ENCODE measurements around the gene ETS2.
"Not testable (repeated sequence)": the region's sequence is repeated elsewhere in the genome, so short reads cannot be mapped to it uniquely, and the experiment has no call there.

ETS2 gene

DNA sequence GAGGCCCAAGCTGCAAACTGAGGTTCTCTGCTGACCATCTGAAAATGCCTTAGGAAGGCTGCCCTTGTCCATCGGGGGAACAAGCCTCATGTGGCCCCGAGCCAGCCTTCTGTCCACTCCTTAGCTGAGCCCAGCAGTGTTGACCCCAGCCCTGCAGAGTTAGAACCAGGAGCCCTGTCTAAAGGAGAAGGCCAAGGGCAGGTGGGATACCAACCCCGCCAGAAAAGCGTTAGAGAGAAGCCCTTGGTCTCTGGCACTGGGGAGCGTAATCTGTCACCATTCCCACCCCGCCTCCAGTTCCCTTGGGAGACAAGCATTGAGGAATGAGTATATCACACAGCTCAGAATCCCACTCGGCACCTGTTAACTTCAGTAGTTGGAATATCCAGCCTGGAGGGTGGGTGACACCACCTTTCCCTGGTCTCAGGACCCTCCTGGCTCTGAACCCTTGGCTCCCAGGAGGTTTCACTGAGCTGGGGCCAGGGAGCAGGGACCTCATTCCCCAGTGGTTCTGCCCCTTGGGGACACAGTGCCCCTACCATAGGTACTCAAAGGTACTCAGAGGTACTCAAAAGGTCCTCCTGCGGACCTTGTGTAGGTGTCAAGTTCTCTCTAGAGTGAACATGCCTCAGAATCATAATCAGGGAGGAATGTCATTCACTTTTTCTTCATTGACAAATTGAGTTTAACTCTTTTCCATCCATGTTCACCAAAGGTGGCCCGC lies 16.4 kb downstream of the ETS2 start:
- Mint-ChIP-seq H3K9me3 (no peaks in the 10 kb centered on the region), H3K27me3 (peaks cover 2% of the 10 kb centered on the region), H3K36me3 (ENCODE audit: low read depth) (peaks cover 75% of the 10 kb centered on the region), H3K27ac (no peak overlapping the region), H3K4me1 (ENCODE audit: low read depth) (peaks cover 16% of the 10 kb centered on the region), H3K4me3 (no peak overlapping the region)
- intact Hi-C loops (cut with micrococcal nuclease) = no loop called here

- Mint-ChIP-seq H3K9me3 (no peaks in the 10 kb centered on the region), H3K4me1 (ENCODE audit: low read depth) (peaks cover 16% of the 10 kb centered on the region), H3K4me3 (no peak overlapping the region), H3K36me3 (ENCODE audit: low read depth) (peaks cover 68% of the 10 kb centered on the region), H3K27ac (no peak overlapping the region), H3K27me3 (peaks cover 4% of the 10 kb centered on the region)
- intact Hi-C loops (cut with micrococcal nuclease) = no loop called here
Measured at GRCh38 chr21:38822778-38823238, 17.1 kb downstream of the ETS2 start.

DNA sequence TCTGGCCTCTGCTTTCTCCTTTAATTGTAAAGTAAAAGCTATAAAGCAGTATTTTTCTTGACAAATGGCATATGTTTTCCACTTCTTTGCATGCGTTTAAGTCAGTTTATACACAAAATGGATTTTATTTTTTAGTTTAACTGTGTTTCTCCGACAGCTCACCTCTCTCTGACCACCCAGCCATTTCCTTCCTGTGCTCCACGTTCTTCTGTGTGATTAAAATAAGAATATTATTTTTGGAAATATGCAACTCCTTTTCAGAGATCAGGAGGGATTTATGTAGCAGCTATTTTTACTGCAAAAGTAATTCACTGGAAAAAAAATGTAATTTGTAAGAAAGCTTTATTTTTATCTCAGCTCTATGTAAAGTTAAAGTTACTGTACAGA lies 18.0 kb downstream of the ETS2 start:
- Mint-ChIP-seq H3K36me3 (ENCODE audit: low read depth) (peaks cover 59% of the 10 kb centered on the region), H3K27me3 (peaks cover 4% of the 10 kb centered on the region), H3K9me3 (no peaks in the 10 kb centered on the region), H3K27ac (no peak overlapping the region), H3K4me3 (no peak overlapping the region), H3K4me1 (ENCODE audit: low read depth) (peaks cover 16% of the 10 kb centered on the region)
- intact Hi-C loops (cut with micrococcal nuclease) = no loop called here

DNA sequence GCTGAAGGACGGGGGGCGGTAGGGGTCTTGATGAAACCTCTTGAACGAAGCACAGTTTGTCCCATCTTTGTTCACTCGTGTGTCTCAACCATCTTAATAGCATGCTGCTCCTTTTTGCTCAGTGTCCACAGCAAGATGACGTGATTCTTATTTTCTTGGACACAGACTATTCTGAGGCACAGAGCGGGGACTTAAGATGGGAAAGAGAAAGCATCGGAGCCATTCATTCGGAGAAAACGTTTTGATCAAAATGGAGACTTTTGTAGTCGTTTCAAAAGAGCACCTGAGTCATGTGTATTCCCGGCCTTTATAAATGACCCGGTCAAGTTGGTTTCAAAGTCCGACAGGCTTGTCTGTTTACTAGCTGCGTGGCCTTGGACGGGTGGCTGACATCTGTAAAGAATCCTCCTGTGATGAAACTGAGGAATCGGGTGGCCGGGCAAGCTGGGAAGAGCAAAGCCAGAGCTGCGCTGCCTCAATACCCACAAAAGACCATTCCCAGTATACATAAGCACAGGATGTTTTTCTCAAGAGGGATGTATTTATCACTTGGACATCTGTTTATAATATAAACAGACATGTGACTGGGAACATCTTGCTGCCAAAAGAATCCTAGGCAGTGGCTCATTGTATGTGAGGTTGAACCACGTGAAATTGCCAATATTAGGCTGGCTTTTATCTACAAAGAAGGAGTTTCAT lies 18.5 kb downstream of the ETS2 start:
- Mint-ChIP-seq H3K36me3 (ENCODE audit: low read depth) (peaks cover 53% of the 10 kb centered on the region), H3K27me3 (peaks cover 4% of the 10 kb centered on the region), H3K4me1 (ENCODE audit: low read depth) (peaks cover 16% of the 10 kb centered on the region), H3K27ac (no peak overlapping the region), H3K9me3 (no peaks in the 10 kb centered on the region), H3K4me3 (no peak overlapping the region)
- intact Hi-C loops (cut with micrococcal nuclease) = no loop called here

DNA sequence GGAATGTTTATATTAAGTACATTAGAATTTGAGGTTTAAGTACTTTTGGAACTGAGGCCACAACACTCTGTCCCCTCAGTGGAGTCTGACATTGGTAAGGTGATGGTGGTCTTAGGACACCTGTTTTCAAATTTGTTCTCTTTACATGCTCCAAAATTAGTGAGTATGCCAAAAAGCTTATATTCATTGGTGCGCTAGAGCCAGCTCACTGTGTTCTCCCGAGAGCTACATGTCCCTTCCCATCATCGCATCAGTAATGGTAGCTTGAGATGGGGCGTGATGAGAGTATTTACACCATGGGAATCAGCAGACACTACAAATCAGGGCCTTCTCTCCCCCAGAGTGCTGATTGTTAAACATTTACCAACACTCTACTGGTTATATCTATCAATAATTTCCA lies 19.5 kb downstream of the ETS2 start:
- intact Hi-C loops (cut with micrococcal nuclease) = no loop called here
- H3K4me3 Mint-ChIP-seq = no peak overlapping the region
- no peak overlapping the region for H3K27ac Mint-ChIP-seq
- no peaks in the 10 kb centered on the region for H3K9me3 Mint-ChIP-seq
- peaks cover 15% of the 10 kb centered on the region for H3K4me1 Mint-ChIP-seq (ENCODE audit: low read depth)
- peaks cover 43% of the 10 kb centered on the region for H3K36me3 Mint-ChIP-seq (ENCODE audit: low read depth)
- H3K27me3 Mint-ChIP-seq = peaks cover 4% of the 10 kb centered on the region

DNA sequence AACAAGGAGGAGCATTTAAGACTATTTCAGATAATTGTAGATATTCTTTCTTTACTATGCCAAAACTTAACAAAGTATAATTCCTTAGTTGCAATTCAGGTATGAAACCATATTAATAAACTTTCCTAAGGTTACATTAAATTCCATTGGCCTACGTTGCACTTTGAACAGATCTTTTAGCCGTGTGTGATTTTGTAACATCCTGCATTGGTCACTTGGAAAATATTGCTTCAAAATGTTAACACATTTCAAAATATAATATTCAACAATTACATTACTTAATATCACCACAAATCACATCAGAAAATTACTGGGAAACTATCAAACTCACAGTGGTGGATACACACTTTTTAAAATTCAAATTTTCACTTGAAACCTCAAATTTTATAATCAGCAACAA lies 20.2 kb downstream of the ETS2 start:
- Mint-ChIP-seq H3K9me3 (no peaks in the 10 kb centered on the region), H3K4me3 (no peak overlapping the region), H3K4me1 (ENCODE audit: low read depth) (peaks cover 14% of the 10 kb centered on the region), H3K27ac (no peak overlapping the region), H3K36me3 (ENCODE audit: low read depth) (peaks cover 37% of the 10 kb centered on the region), H3K27me3 (peaks cover 2% of the 10 kb centered on the region)
- intact Hi-C loops (cut with micrococcal nuclease) = no loop called here

DNA sequence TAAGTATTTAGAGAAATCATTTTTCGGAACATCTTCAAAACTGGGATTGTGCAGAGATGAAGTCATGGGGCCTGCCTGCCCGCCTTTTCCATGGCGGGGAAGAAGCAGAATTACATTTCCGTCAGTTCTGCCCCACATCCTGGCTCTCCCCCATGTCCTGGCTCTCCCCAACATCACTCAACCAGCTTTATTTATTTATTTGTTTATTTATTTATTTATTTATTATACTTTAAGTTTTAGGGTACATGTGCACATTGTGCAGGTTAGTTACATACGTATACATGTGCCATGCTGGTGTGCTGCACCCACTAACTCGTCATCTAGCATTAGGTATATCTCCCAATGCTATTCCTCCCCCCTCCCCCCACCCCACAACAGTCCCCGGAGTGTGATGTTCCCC lies 22.4 kb downstream of the ETS2 start:
- H3K27ac Mint-ChIP-seq; H3K27me3 Mint-ChIP-seq; H3K9me3 Mint-ChIP-seq; H3K4me3 Mint-ChIP-seq; intact Hi-C loops (cut with micrococcal nuclease): not testable (repeated sequence)
- peaks cover 15% of the 10 kb centered on the region for H3K36me3 Mint-ChIP-seq (ENCODE audit: low read depth)
- peaks cover 27% of the 10 kb centered on the region for H3K4me1 Mint-ChIP-seq (ENCODE audit: low read depth)

- H3K9me3 Mint-ChIP-seq = no peaks in the 10 kb centered on the region
- H3K4me3 Mint-ChIP-seq = no peak overlapping the region
- H3K27ac Mint-ChIP-seq = peak overlapping the region; percentile 75
- H3K27me3 Mint-ChIP-seq = peaks cover 12% of the 10 kb centered on the region
- no peaks in the 10 kb centered on the region for H3K36me3 Mint-ChIP-seq (ENCODE audit: low read depth)
- intact Hi-C loops (cut with micrococcal nuclease) = loop anchor here (1.0 kb wide), 2 partner anchors 22 to 248 kb away; no protein-coding TSS in a partner anchor
- H3K4me1 Mint-ChIP-seq (ENCODE audit: low read depth) = peaks cover 31% of the 10 kb centered on the region
Measured at GRCh38 chr21:38830671-38831525, 25.2 kb downstream of the ETS2 start.

- Mint-ChIP-seq H3K4me3 (no peak overlapping the region), H3K9me3 (no peaks in the 10 kb centered on the region), H3K4me1 (ENCODE audit: low read depth) (peaks cover 31% of the 10 kb centered on the region), H3K36me3 (ENCODE audit: low read depth) (no peaks in the 10 kb centered on the region), H3K27ac (peak overlapping the region; percentile 75), H3K27me3 (peaks cover 13% of the 10 kb centered on the region)
- intact Hi-C loops (cut with micrococcal nuclease) = loop anchor here (1.0 kb wide), 2 partner anchors 22 to 248 kb away; no protein-coding TSS in a partner anchor
Measured at GRCh38 chr21:38831526-38832467, 26.1 kb downstream of the ETS2 start.

DNA sequence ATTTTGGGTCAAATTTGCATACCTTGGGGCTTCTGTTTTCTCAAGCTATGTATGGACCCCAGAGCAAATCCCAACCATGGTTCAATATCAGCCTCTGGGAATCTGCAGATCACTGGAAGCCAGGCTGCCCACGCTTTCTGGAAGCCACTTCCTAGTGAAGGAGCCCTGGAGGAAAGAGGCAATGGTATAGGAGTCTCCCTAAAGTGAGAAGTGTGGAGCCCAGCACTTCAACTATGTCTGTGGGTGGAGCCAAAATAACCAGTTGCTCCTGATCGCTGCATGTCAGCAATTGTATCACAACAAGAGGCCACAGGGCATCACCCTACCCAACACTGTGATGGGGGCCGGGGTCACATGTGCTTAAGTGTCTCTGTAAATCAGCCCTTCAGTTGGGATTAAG lies 26.9 kb downstream of the ETS2 start:
- H3K9me3 Mint-ChIP-seq = no peaks in the 10 kb centered on the region
- peaks cover 31% of the 10 kb centered on the region for H3K4me1 Mint-ChIP-seq (ENCODE audit: low read depth)
- H3K27me3 Mint-ChIP-seq = peaks cover 12% of the 10 kb centered on the region
- H3K27ac Mint-ChIP-seq = peak overlapping the region; percentile 75
- no peak overlapping the region for H3K4me3 Mint-ChIP-seq
- H3K36me3 Mint-ChIP-seq (ENCODE audit: low read depth) = no peaks in the 10 kb centered on the region
- intact Hi-C loops (cut with micrococcal nuclease) = no loop called here

- H3K27me3 Mint-ChIP-seq = peaks cover 11% of the 10 kb centered on the region
- no peaks in the 10 kb centered on the region for H3K9me3 Mint-ChIP-seq
- H3K4me3 Mint-ChIP-seq = no peak overlapping the region
- no peaks in the 10 kb centered on the region for H3K36me3 Mint-ChIP-seq (ENCODE audit: low read depth)
- H3K27ac Mint-ChIP-seq = no peak overlapping the region
- H3K4me1 Mint-ChIP-seq (ENCODE audit: low read depth) = peaks cover 35% of the 10 kb centered on the region
- intact Hi-C loops (cut with micrococcal nuclease) = no loop called here
Measured at GRCh38 chr21:38833117-38833516, 27.4 kb downstream of the ETS2 start.

GRCh38 chr21:38834725-38835124 lies 29.0 kb downstream of the ETS2 start:
- intact Hi-C loops (cut with micrococcal nuclease) = no loop called here
- Mint-ChIP-seq H3K4me1 (ENCODE audit: low read depth) (peaks cover 45% of the 10 kb centered on the region), H3K27me3 (peaks cover 14% of the 10 kb centered on the region)

GRCh38 chr21:38837806-38838461 lies 32.2 kb downstream of the ETS2 start:
- Mint-ChIP-seq H3K27ac (no peak overlapping the region), H3K9me3 (no peaks in the 10 kb centered on the region), H3K36me3 (ENCODE audit: low read depth) (no peaks in the 10 kb centered on the region), H3K4me1 (ENCODE audit: low read depth) (peaks cover 39% of the 10 kb centered on the region), H3K27me3 (peaks cover 20% of the 10 kb centered on the region), H3K4me3 (no peak overlapping the region)
- intact Hi-C loops (cut with micrococcal nuclease) = no loop called here

More at GRCh38 chr21:38834725-38835124, 29.0 kb downstream of the ETS2 start:
- Mint-ChIP-seq H3K4me3 (no peak overlapping the region), H3K9me3 (no peaks in the 10 kb centered on the region), H3K36me3 (ENCODE audit: low read depth) (no peaks in the 10 kb centered on the region), H3K27ac (no peak overlapping the region)

Data from dendritic cell treated with granulocyte-macrophage colony-stimulating factor and Interleukin-4, amounts not matched to agents 40 ng/mL and 50 ng/mL, for 4 days (primary cell).